ENCODE measurements around the gene CDK11B. TPM values are rescaled to one million over a fixed set of nuclear protein-coding genes. Genes with fewer than 3 reads are reported as not detected.

Gene CDK11B
- polyA plus RNA-seq, 1 experiment, result 6.3 TPM

GRCh38 chr1:1630191-1630964 is 28.4 kb downstream of the CDK11B start:
- ChIA-PET POLR2A (no interaction called here), CTCF (interaction anchor here (1.1 kb wide), 1 partner anchor 9 kb away, joined by 4 read pairs; no protein-coding TSS in a partner anchor)
- TF ChIP-seq, protein P1, sequence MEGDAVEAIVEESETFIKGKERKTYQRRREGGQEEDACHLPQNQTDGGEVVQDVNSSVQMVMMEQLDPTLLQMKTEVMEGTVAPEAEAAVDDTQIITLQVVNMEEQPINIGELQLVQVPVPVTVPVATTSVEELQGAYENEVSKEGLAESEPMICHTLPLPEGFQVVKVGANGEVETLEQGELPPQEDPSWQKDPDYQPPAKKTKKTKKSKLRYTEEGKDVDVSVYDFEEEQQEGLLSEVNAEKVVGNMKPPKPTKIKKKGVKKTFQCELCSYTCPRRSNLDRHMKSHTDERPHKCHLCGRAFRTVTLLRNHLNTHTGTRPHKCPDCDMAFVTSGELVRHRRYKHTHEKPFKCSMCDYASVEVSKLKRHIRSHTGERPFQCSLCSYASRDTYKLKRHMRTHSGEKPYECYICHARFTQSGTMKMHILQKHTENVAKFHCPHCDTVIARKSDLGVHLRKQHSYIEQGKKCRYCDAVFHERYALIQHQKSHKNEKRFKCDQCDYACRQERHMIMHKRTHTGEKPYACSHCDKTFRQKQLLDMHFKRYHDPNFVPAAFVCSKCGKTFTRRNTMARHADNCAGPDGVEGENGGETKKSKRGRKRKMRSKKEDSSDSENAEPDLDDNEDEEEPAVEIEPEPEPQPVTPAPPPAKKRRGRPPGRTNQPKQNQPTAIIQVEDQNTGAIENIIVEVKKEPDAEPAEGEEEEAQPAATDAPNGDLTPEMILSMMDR (IDR thresholded peaks at IDR 0.05; ENCODE audit: insufficient read depth, low read depth, low read length), result no peak
- no peak for DNase-seq (ENCODE audit: low read depth)
- H3K36me3 ChIP-seq (ENCODE audit: control insufficient read depth, insufficient read depth, low read length), result peaks cover 6% of the 10 kb centered on the region
- H3K27me3 ChIP-seq (ENCODE audit: control insufficient read depth, insufficient read depth, low read length), result peaks cover 2% of the 10 kb centered on the region
- H3K4me3 ChIP-seq (ENCODE audit: low read depth, low read length), result no peak overlapping the region

DNA sequence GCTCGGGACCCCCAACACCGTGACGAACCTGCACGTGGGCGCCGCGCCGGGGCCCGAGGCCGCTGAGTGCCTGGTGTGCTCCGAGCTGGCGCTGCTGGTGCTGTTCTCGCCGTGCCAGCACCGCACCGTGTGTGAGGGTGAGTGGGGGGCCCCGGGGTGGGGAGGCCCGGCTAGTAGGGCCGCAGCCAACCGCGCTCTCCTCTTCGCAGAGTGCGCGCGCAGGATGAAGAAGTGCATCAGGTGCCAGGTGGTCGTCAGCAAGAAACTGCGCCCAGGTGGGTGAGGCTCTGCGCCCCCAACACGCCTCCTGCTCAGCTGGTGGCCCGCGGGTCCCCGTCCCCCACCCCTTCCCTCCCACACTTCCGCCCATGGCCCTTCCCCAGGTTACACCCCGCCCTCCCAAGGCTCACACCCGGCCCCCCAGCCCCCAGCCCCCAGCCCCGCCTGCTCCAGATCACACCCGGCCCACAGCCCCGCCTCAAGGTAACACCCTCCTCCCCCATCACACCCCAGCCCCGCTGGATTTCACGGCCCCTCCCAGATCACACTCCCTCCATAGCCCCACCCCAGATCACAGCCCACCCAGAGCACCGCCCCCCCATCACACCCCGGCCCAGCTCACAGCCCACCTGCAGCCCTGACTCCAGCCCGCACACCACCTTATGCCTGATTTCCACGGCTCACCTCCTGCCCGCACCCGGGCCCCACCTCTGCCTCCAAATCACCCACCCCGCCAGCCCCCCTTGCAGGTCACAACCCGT is 29.2 kb downstream of the CDK11B start:
- DNase-seq (ENCODE audit: low read depth), result no peak
- peaks cover 6% of the 10 kb centered on the region for H3K36me3 ChIP-seq (ENCODE audit: control insufficient read depth, insufficient read depth, low read length)
- ChIA-PET POLR2A (no interaction called here), CTCF (interaction anchor here (1.1 kb wide), 1 partner anchor 9 kb away, joined by 4 read pairs; no protein-coding TSS in a partner anchor)
- no peak overlapping the region for H3K4me3 ChIP-seq (ENCODE audit: low read depth, low read length)
- H3K27me3 ChIP-seq (ENCODE audit: control insufficient read depth, insufficient read depth, low read length), result peaks cover 2% of the 10 kb centered on the region
- TF ChIP-seq, protein P1 (IDR thresholded peaks at IDR 0.05; ENCODE audit: insufficient read depth, low read depth, low read length), result no peak

- no peak overlapping the region for H3K4me3 ChIP-seq (ENCODE audit: low read depth, low read length)
- peaks cover 6% of the 10 kb centered on the region for H3K36me3 ChIP-seq (ENCODE audit: control insufficient read depth, insufficient read depth, low read length)
- peaks cover 2% of the 10 kb centered on the region for H3K27me3 ChIP-seq (ENCODE audit: control insufficient read depth, insufficient read depth, low read length)
- ChIA-PET CTCF (no interaction called here), POLR2A (no interaction called here)
- TF ChIP-seq, protein P1 (IDR thresholded peaks at IDR 0.05; ENCODE audit: insufficient read depth, low read depth, low read length), result no peak
- no peak for DNase-seq (ENCODE audit: low read depth)
Observed at GRCh38 chr1:1628754-1629429, 29.9 kb downstream of the CDK11B start.

DNA sequence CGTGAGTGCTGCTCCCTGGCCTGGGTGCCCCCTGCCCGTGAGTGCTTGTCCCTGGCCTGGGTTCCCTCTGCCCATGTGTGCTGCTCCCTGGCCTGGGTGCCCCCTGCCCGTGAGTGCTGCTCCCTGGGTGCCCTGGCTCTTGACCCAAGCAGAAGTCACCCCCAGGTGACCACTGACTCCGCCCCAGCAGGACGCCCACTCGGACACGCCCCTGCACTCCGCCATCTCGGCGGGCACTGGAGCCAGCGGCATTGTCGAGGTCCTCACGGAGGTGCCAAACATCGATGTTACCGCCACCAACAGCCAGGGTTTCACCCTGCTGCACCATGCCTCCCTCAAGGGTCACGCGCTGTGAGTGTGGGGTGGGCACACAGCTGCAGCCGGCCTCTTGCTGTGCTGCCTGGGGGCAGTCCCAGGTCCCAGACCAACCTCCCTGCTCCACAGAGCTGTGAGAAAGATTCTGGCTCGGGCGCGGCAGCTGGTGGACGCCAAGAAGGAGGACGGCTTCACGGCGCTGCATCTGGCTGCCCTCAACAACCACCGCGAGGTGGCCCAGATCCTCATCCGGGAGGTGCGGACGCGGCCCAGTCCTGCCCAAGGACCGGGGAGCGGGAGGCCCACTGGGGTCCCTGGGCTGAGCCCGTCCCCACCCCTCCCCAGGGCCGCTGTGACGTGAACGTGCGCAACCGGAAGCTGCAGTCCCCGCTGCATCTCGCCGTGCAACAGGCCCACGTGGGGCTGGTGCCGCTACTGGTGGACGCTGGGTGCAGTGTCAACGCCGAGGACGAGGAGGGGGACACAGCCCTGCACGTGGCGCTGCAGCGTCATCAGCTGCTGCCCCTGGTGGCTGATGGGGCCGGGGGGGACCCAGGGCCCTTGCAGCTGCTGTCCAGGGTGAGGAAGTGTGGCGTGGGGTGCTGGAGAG is 30.7 kb downstream of the CDK11B start:
- DNase-seq (ENCODE audit: low read depth), result no peak
- Histone ChIP-seq H3K4me3 (ENCODE audit: low read depth, low read length) (no peak overlapping the region), H3K27me3 (ENCODE audit: control insufficient read depth, insufficient read depth, low read length) (peaks cover 2% of the 10 kb centered on the region), H3K36me3 (ENCODE audit: control insufficient read depth, insufficient read depth, low read length) (peaks cover 6% of the 10 kb centered on the region)
- ChIA-PET CTCF (no interaction called here), POLR2A (no interaction called here)
- TF ChIP-seq, protein P1 (IDR thresholded peaks at IDR 0.05; ENCODE audit: insufficient read depth, low read depth, low read length), result no peak

Data from BJ (cell line).